ENCODE measurements around the gene TMEM139.

Gene TMEM139

DNA sequence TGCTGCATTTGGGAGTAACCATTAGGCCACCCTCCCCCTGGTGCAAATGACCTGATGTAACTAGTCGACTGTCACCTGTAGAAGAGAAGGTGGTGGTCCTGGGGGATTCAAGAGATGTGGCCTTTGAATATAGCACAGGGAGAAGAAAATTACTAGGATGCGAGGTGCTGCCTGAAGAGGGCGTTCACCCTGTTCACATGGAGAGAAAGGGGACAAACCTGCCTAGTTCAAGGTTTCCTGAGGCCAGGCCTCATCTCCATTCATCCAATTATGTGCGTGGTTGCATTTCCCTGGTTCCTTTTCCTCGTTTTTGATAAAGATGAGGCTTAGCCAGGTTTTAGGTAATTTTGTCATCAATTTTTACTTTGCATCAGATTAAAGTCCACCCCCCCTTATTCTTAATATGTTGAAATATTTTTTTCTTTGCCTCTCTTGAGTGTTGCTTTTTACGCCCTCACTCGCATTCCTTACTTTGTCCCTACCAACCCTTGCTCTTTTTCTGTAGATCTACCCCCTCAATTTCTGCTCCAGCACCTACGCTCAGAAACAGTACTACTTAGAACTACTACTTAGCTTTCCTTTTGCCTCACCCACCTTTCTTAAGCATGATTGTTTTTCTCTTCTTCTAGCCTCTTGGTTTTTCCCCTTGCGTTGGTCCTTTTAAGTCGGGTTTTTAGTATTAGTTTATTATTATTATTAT is 44.9 kb downstream of the TMEM139 start:
- DNase-seq: no peak

DNA sequence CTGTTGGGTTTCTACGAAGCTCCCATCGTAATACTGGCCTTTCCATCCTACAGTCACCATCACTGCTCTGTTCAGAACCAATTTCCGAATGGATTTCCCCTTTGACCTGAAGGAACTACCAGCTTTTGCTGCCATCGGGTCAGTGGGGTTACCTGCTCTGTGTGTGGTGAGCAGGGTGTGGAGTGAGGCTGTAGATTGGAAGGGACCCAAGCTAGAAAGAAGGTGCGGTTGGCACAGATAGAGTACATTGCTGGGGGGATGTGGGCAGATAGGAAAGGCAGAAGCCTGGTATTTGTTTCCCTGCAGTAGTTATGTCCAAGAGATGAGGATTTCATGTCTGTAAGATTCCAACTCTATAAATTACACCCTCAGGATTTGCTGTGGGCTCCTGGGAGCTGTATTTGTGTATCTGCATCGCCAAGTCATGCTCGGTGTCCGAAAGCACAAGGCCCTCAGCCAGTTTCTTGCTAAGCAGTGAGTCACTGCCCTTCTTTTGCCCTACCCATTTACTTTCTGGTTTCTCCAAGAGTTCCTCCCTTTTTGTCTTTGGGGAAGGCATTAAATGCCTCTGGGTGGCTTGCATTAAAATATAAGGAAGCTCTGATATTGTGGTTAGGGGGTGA is 46.5 kb downstream of the TMEM139 start:
- DNase-seq: no peak

DNA sequence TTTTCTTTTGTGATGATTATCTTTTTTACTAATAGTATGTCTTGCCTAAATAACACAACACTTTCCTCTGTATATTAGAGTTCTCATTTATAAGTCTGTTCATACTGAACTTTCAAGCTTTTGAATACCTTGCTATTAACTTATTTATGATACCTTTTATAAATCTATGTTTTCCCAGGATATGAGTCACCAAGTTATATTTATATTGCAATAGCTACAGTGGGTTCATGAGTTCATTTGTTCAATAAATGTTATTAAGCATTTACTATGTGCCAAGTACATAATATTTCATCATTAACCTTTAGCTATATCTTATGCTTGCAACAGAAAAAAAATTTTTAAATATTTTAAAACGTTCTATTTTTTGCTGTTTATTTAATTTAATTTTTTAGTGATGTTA is 49.5 kb downstream of the TMEM139 start:
- DNase-seq: no peak

GRCh38 chr7:143337216-143337615 is 52.5 kb downstream of the TMEM139 start:
- DNase-seq: no peak
